GM19463 (cell line): ENCODE data around the gene CPA4.

Experiments
- ATAC-seq: cut with Tn5 transposase; IDR thresholded peaks from one replicate; pipeline ENCODE4 v1.9.1; 2021; ENCODE audit warnings: mild to moderate bottlenecking, moderate library complexity; ENCODE audit not compliant: unreplicated experiment

Gene CPA4

GRCh38 chr7:130342701-130343380 lies 49.9 kb downstream of the CPA4 start:
- no peak for ATAC-seq

DNA sequence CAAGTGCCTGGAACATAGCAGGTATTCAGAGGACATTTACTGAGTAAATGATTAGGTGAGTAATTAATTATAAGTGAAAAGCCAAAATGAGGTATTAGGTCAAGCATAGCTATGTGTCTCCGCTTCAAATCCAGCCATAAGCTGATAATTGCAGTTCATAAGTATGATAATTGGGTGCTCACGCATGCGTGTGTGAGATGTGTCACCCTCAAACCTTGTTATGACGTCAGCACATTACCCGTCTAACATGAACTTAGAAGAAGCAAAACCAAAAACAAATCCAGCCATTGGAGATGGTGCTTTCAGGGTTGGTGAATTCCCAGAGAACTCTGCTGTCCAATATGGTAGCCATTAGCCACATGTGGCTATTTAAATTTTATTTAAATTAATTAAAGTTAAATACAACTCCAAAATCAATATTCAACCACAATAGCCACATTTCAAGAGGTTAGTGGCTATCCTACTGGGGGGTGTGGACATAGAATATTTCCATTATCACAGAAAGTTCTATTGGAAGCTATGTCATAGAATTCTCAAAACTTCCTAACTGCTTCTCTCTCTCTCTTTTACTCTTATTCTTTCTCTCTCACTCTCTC lies 51.4 kb downstream of the CPA4 start, which contains the start of gene CPA5:
TSS of gene CPA5 (plus strand) at position 546 of the 596 bp plus-strand sequence. CDS start 1,670 bp downstream, outside the sequence.
- no peak for ATAC-seq

DNA sequence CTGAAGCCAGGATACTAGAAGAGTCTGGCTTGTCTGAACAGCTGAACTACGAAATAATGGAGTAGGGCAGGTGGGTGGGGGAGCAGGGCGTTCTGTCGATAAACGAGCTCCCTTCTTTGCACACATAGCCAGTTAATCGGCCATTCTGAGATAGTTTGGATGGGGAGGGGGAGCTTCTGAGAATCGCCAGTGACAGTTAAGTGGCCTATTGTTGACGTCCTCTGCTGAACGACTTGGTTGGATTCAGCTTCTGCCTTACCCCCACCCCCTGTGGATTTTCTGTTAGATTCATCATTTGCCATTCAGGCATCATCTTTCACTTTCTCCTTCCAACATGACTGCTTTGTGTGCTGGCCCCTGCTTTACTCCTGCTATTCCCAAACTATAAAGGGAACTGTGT lies 52.2 kb downstream of the CPA4 start:
- no peak for ATAC-seq

DNA sequence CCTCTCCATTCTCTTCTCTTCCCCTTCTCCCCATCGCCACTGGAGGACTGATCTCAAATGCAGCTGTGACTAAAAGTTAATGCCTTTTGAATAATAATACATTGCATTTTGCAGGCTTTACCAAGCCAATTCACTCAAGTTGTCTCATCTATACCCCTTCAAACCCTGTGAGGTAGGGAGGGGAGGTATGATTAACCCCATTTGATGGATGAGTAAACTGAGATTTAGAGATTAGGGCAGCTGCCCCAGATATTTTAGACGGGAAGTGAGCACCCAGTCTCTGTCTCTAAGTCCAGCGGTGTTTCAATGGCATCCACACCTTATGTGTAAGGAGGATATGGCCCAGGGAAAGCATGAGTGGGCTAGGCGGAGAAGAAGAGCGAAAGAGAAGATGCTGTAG lies 52.8 kb downstream of the CPA4 start:
- no peak for ATAC-seq

GRCh38 chr7:130346177-130346905 lies 53.4 kb downstream of the CPA4 start:
- no peak for ATAC-seq

DNA sequence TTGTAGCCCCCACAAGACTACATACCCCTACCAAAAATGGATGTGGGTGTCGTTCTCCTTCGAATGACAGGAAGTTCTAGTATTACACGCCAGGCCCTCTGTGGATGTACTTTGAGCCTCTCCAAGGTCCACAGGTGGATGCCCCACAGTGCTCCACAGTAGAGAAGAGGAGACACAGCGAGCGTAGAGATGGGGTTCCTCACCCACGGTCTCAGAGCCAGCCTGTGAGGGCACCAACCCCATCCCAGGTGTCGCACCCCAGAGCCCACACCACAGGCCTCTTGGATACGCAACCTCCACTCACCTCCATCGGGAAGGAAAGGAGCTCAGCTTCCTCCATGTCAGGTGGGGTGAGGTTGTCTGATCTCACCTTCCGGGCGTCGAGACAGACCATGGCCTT lies 54.0 kb downstream of the CPA4 start:
- ATAC-seq, result no peak

- ATAC-seq, result no peak
Measured at GRCh38 chr7:130349911-130350782, 57.2 kb downstream of the CPA4 start.

GRCh38 chr7:130350945-130351790 lies 58.2 kb downstream of the CPA4 start:
- no peak for ATAC-seq

- no peak for ATAC-seq
Measured at GRCh38 chr7:130351791-130352090, 58.8 kb downstream of the CPA4 start.

DNA sequence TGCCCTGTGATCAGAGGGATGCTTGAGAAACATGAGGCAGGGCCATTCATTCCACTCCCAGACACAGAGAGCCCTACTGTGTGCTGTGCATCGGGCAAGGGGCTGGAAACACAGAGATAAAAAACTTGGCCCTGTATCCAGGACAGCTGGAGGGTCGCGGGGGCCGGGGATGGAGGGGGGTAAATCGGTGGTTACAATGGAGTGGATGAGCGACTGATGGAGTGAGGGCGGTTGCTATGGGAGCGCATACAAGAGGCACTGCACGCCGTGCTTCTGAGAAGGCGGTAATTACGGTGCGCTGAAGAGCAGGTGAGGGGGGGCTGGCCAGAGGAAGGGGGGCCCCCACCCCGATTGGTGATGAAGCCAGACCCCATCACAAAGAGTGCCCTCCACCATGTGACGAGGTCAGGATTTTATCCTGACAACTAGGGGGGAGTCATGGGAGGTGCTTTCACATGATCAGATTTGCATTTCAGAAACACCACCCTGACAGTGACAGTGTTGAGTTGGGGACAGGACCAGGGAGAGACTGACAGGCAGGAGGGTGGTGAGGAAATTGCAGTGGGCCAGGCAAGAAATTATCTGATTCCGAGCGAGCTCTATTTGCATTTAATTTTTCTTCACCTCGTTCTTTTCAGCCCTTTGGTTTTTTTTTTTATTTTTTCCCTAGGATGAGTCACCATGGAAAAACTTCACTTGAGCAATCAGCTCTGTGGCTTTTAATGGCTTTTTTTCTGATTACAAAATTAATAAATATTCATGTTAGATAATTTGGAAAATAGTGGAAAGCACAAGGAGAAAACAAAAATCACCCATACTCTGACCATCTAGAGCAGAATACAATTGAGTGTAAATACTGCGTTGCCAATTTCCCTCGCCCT lies 59.5 kb downstream of the CPA4 start:
- no peak for ATAC-seq

DNA sequence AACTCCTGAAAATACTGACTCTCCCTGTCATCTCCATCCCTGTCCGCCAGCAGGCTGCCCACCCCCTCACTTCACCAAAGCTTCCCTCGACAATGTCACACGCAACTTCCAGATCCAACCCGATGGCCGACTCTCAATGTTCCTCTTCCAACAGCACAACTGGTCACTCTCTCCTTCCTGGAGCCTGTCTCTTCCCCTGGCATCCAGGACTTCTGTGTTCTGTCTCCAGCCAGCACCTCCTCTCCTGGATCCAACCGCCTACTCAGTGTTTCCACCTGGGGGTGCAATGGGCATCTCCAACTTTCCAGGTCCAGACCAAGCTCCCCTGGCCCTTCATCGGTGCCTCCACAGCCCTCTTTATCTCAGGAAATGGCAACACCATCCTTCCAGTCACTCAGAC lies 60.2 kb downstream of the CPA4 start:
- ATAC-seq, result no peak

- ATAC-seq, result no peak
Measured at GRCh38 chr7:130356121-130356875, 63.3 kb downstream of the CPA4 start.

- no peak for ATAC-seq
Measured at GRCh38 chr7:130356876-130357611, 64.1 kb downstream of the CPA4 start.

DNA sequence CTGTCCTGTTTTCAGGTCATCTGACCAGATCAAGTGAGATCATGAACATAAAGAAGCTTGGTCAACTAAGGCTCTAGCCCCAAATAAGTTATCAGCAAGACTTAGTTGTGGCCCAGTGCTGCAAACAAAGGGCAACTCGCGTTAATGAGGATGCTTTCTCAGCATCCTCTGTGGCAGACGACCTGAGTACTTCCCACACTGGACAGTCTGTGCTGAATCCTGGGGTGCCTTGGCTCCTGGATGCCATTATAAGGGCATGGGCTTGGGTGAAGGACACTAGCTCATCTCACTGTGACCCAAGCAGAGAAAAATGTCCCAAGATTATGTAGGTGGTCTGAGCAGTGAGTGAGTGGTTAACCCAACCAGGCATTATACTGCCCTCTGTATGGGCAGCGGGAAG lies 65.5 kb downstream of the CPA4 start:
- no peak for ATAC-seq

DNA sequence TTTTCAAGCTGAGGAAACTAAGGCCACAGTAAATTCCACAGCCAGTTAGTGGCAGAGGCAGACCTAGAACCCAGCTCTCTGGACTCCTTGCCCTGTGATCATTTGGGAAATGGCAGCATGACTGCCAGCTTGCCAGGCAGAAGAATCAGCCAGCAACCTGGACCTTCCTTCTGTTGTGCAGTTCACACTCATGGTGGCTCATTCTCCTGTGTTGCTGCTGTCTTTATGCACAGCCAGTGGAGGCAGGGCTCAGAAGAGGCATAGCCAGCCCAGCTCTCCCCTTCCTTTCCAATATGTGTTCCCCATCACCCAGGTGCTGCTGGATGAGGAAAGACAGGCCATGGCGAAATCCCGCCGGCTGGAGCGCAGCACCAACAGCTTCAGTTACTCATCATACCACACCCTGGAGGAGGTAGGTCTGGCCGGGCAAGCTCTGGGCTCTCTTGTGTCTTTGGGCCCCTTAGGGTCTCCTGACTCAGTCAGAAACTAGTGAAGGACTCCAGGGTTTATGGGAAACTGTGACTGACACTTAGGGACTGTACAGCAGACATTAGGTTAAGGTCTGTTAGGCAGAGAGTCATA lies 66.4 kb downstream of the CPA4 start:
- no peak for ATAC-seq

GRCh38 chr7:130360518-130360917 lies 67.6 kb downstream of the CPA4 start:
- ATAC-seq, result no peak

DNA sequence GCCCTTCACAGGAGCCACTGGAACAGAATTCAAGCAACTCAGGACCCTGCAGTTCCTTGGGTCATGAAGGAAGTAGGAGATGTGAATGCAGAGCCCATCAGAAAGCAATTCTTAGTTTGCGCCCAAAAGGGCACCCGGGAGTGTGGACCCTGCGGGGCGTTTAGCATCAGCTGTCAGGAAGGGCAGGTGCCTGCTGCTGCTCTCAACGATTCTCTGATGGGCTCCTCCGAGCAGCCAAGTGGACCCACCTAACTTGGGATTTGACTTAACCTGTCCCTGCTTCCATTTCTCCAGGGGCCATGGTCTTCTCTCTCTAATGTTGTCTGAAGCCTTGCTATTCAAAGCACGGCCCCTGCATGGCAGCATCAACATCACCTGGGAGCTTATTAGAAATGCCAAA lies 68.7 kb downstream of the CPA4 start:
- no peak for ATAC-seq
